ENCODE measurements around the gene ASPRV1. TPM values are rescaled to one million over a fixed set of nuclear protein-coding genes. Genes with fewer than 3 reads are reported as not detected.

The ASPRV1 gene
- total RNA-seq, 2 donors from 2014 or later, result 0.84 to 0.91 TPM

DNA sequence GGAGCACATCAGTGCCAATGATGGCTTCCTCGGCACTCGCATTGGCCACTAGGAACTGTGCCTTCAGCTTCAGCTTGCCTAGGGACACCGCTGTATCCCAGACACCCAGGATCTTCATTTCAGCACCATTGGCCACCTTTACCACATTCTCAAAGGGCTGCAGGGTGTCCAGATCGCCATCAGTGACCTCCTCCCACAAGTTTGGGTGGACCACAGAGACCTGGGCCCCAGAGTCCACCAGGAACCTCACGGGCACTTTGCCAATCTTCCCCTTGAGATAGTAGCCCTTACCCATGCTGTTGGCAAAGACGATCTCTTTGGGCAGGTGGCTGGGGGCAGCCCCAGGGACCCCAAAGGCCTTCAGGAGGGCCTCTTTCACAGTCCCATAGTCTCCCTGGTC is 610 bp downstream of the ASPRV1 start:
- WGBS, 2 experiments (ENCODE audit: insufficient coverage in 1 of 2, insufficient read length in 1 of 2), result 94 to 95% methylated on average over 4 to 6 of the region's 6 CpGs
- Mint-ChIP-seq H3K4me1 (no peaks in the 10 kb centered on the region), H3K27me3 (ENCODE audit: insufficient read depth) (peaks cover 21% of the 10 kb centered on the region), H3K27ac (no peak overlapping the region), H3K4me3 (no peak overlapping the region), H3K36me3 (ENCODE audit: low read depth) (no peaks in the 10 kb centered on the region), H3K9me3 (no peaks in the 10 kb centered on the region)
- Histone ChIP-seq H3K27me3 (ENCODE audit: control insufficient read depth, insufficient read depth, low read length, poor library complexity, severe bottlenecking) (peaks cover 18% of the 10 kb centered on the region), H3K9ac (ENCODE audit: extremely low read depth, low read length, poor library complexity, severe bottlenecking) (no peak overlapping the region), H3K36me3 (ENCODE audit: control insufficient read depth, insufficient read depth, low read length) (no peaks in the 10 kb centered on the region), H3K4me1 (ENCODE audit: control insufficient read depth, insufficient read depth, low read length) (no peaks in the 10 kb centered on the region), H3K9me3 (ENCODE audit: control insufficient read depth, low read length) (no peaks in the 10 kb centered on the region), H3K4me3 (ENCODE audit: low read length) (no peak overlapping the region), H3K27ac (ENCODE audit: low read depth, low read length) (no peak overlapping the region)
- peak; percentile 10 for DNase-seq
- TF ChIP-seq CTCF (conservative IDR thresholded peaks at IDR 0.05), result no peak

DNA sequence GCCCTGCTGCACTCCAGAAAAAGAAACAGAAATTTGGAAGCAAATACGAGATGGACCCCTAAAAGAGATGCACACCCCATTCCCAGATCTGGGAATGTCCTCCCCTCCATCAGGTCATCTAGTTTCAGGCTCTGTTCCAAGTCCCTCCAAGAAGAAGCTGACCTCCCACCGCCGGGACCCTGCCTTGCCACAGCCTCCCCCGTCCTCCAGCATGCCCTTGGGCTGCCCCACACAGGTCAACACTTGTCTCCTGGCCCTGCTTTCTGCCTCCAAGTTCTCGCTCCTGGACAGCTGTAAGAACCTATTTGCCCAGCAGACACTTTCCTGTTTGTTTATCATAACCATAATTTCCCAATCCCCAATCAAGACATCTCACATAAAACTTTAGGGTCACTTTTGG is 2.0 kb downstream of the ASPRV1 start:
- Histone ChIP-seq H3K36me3 (ENCODE audit: control insufficient read depth, insufficient read depth, low read length) (no peaks in the 10 kb centered on the region), H3K9ac (ENCODE audit: extremely low read depth, low read length, poor library complexity, severe bottlenecking) (no peak overlapping the region), H3K4me3 (ENCODE audit: low read length) (no peak overlapping the region), H3K9me3 (ENCODE audit: control insufficient read depth, low read length) (no peaks in the 10 kb centered on the region), H3K27ac (ENCODE audit: low read depth, low read length) (no peak overlapping the region), H3K4me1 (ENCODE audit: control insufficient read depth, insufficient read depth, low read length) (no peaks in the 10 kb centered on the region), H3K27me3 (ENCODE audit: control insufficient read depth, insufficient read depth, low read length, poor library complexity, severe bottlenecking) (peaks cover 23% of the 10 kb centered on the region)
- peaks cover 29% of the 10 kb centered on the region for H3K27me3 Mint-ChIP-seq (ENCODE audit: insufficient read depth)
- no peak overlapping the region for H3K27ac Mint-ChIP-seq
- TF ChIP-seq CTCF (conservative IDR thresholded peaks at IDR 0.05), result no peak
- H3K4me1 Mint-ChIP-seq, result no peaks in the 10 kb centered on the region
- no peaks in the 10 kb centered on the region for H3K36me3 Mint-ChIP-seq (ENCODE audit: low read depth)
- no peak for DNase-seq
- H3K9me3 Mint-ChIP-seq, result no peaks in the 10 kb centered on the region
- no peak overlapping the region for H3K4me3 Mint-ChIP-seq
- 60 to 88% methylated on average over 1 to 5 of the region's 5 CpGs for WGBS, 2 experiments (ENCODE audit: insufficient coverage in 1 of 2, insufficient read length in 1 of 2)

GRCh38 chr2:69958480-69958879 is 3.0 kb downstream of the ASPRV1 start:
- Histone ChIP-seq H3K27me3 (ENCODE audit: control insufficient read depth, insufficient read depth, low read length, poor library complexity, severe bottlenecking) (peaks cover 23% of the 10 kb centered on the region), H3K27ac (ENCODE audit: low read depth, low read length) (no peak overlapping the region), H3K9me3 (ENCODE audit: control insufficient read depth, low read length) (no peaks in the 10 kb centered on the region), H3K9ac (ENCODE audit: extremely low read depth, low read length, poor library complexity, severe bottlenecking) (no peak overlapping the region), H3K4me1 (ENCODE audit: control insufficient read depth, insufficient read depth, low read length) (no peaks in the 10 kb centered on the region), H3K36me3 (ENCODE audit: control insufficient read depth, insufficient read depth, low read length) (no peaks in the 10 kb centered on the region), H3K4me3 (ENCODE audit: low read length) (no peak overlapping the region)
- peak; percentile 24 for DNase-seq
- no peak overlapping the region for H3K27ac Mint-ChIP-seq
- H3K36me3 Mint-ChIP-seq (ENCODE audit: low read depth), result no peaks in the 10 kb centered on the region
- no peak for TF ChIP-seq CTCF (conservative IDR thresholded peaks at IDR 0.05)
- H3K4me1 Mint-ChIP-seq, result no peaks in the 10 kb centered on the region
- no peaks in the 10 kb centered on the region for H3K9me3 Mint-ChIP-seq
- H3K27me3 Mint-ChIP-seq (ENCODE audit: insufficient read depth), result peaks cover 29% of the 10 kb centered on the region
- WGBS, 2 experiments (ENCODE audit: insufficient coverage in 1 of 2, insufficient read length in 1 of 2), result 83 to 92% methylated on average over 4 to 6 of the region's 6 CpGs
- no peak overlapping the region for H3K4me3 Mint-ChIP-seq

Measured in endodermal cell (in vitro differentiated cells).